Measurements from ENCODE around the gene ZBTB2.

DNA sequence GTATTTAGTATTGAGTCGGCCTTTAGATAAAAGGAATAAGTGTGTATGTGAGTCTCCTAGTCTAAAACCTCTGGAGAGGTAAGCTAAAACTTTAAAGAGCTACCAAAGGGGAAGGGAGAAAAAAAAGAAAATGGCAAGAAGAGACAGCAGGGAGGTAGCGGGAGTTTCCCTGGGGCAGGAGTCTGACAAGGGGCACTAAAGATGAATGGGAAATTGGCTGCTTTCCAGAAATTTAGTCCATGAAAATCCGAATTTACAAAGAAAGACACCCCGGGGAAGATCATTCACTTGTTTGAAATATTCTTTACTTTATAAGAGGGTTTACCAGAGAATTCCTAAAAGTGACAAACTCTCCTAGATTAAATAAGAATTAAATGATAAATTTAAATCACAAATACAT, 41.3 kb upstream of the ZBTB2 start:
- TF ChIP-seq, protein P1, sequence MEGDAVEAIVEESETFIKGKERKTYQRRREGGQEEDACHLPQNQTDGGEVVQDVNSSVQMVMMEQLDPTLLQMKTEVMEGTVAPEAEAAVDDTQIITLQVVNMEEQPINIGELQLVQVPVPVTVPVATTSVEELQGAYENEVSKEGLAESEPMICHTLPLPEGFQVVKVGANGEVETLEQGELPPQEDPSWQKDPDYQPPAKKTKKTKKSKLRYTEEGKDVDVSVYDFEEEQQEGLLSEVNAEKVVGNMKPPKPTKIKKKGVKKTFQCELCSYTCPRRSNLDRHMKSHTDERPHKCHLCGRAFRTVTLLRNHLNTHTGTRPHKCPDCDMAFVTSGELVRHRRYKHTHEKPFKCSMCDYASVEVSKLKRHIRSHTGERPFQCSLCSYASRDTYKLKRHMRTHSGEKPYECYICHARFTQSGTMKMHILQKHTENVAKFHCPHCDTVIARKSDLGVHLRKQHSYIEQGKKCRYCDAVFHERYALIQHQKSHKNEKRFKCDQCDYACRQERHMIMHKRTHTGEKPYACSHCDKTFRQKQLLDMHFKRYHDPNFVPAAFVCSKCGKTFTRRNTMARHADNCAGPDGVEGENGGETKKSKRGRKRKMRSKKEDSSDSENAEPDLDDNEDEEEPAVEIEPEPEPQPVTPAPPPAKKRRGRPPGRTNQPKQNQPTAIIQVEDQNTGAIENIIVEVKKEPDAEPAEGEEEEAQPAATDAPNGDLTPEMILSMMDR (IDR thresholded peaks at IDR 0.05): no peak
- no peak for TF ChIP-seq POLR2A (IDR thresholded peaks at IDR 0.05)

Data from heart left ventricle (tissue), 13 donors.